ENCODE results near the gene YPEL1. TPM values are rescaled to one million over a fixed set of nuclear protein-coding genes. Genes with fewer than 3 reads are reported as not detected.

The YPEL1 gene
- total RNA-seq, 1 experiment from 2014 or later: 0.07 TPM

DNA sequence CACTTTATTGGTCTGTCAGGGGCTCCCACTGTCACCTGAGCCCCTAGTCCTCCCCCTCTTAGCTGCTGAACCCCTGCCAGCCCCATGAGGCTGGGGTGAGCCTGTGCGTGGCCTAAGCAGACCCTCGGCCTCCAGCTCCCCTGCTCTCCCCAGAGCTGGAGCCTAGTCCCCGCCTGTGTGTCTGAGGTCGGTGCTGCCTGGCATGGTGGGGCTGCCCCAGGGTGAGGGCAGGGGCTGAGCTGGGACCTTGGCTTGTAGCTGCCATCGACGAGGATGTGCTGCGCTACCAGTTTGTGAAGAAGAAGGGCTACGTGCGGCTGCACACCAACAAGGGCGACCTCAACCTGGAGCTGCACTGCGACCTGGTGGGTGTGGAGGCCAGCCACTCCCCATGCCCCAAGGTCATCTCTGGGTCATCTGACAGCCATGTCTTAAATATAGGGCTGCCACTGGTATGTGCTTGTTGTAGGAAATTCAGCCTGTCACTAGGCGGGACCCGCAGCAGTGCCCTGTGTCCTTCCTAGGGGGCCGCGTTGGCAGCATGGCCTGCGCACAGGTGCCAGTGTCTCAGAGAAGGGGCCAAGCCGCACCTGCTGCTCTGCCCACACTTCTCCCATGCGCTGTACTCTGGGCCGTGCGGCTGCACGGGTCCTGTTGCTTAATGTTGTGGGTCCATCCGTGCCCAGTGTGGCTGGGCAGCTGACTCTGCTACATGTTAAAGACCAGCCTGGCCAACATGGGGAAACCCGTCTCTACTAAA lies 48.8 kb downstream of the YPEL1 start:
- peaks cover 38% of the 10 kb centered on the region for H3K36me3 Mint-ChIP-seq (ENCODE audit: insufficient read depth, unreplicated experiment)
- no peaks in the 10 kb centered on the region for H3K4me1 Mint-ChIP-seq (ENCODE audit: insufficient read depth, unreplicated experiment)
- no peaks in the 10 kb centered on the region for H3K27me3 Mint-ChIP-seq (ENCODE audit: insufficient read depth, unreplicated experiment)
- H3K27ac Mint-ChIP-seq (ENCODE audit: low read depth, unreplicated experiment): no peak overlapping the region
- no peaks in the 10 kb centered on the region for H3K9me3 Mint-ChIP-seq (ENCODE audit: unreplicated experiment)
- TF ChIP-seq, protein P1, sequence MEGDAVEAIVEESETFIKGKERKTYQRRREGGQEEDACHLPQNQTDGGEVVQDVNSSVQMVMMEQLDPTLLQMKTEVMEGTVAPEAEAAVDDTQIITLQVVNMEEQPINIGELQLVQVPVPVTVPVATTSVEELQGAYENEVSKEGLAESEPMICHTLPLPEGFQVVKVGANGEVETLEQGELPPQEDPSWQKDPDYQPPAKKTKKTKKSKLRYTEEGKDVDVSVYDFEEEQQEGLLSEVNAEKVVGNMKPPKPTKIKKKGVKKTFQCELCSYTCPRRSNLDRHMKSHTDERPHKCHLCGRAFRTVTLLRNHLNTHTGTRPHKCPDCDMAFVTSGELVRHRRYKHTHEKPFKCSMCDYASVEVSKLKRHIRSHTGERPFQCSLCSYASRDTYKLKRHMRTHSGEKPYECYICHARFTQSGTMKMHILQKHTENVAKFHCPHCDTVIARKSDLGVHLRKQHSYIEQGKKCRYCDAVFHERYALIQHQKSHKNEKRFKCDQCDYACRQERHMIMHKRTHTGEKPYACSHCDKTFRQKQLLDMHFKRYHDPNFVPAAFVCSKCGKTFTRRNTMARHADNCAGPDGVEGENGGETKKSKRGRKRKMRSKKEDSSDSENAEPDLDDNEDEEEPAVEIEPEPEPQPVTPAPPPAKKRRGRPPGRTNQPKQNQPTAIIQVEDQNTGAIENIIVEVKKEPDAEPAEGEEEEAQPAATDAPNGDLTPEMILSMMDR (IDR thresholded peaks at IDR 0.05; ENCODE audit: unreplicated experiment): no peak
- intact Hi-C loops (cut with micrococcal nuclease): no loop called here
- ChIA-PET POLR2A (no interaction called here), CTCF (interaction anchor here (0.6 kb wide), 1 partner anchor 103 kb away, joined by 3 read pairs; no protein-coding TSS in a partner anchor)
- H3K4me3 Mint-ChIP-seq (ENCODE audit: unreplicated experiment): no peak overlapping the region
- no peak for DNase-seq (ENCODE audit: unreplicated experiment)
- no TSS peak for BruUV-seq (replicated peaks)

GRCh38 chr22:21686193-21686608 lies 49.4 kb downstream of the YPEL1 start:
- Mint-ChIP-seq H3K27ac (ENCODE audit: low read depth, unreplicated experiment) (no peak overlapping the region), H3K36me3 (ENCODE audit: insufficient read depth, unreplicated experiment) (peaks cover 31% of the 10 kb centered on the region), H3K4me1 (ENCODE audit: insufficient read depth, unreplicated experiment) (no peaks in the 10 kb centered on the region), H3K27me3 (ENCODE audit: insufficient read depth, unreplicated experiment) (no peaks in the 10 kb centered on the region), H3K4me3 (ENCODE audit: unreplicated experiment) (no peak overlapping the region), H3K9me3 (ENCODE audit: unreplicated experiment) (no peaks in the 10 kb centered on the region)
- no peak for DNase-seq (ENCODE audit: unreplicated experiment)
- TF ChIP-seq, protein P1 (IDR thresholded peaks at IDR 0.05; ENCODE audit: unreplicated experiment): no peak
- CTCF ChIA-PET: no interaction called here
- BruUV-seq (replicated peaks): no TSS peak
- POLR2A ChIA-PET: no interaction called here
- intact Hi-C loops (cut with micrococcal nuclease): no loop called here

- H3K4me3 Mint-ChIP-seq (ENCODE audit: unreplicated experiment): no peak overlapping the region
- ChIA-PET POLR2A (no interaction called here), CTCF (interaction anchor here (0.5 to 0.6 kb wide), 2 partner anchors 737 to 1516 kb away, joined by 3 read pairs; no protein-coding TSS in a partner anchor)
- DNase-seq (ENCODE audit: unreplicated experiment): no peak
- no peaks in the 10 kb centered on the region for H3K9me3 Mint-ChIP-seq (ENCODE audit: unreplicated experiment)
- no TSS peak for BruUV-seq (replicated peaks)
- no peak overlapping the region for H3K27ac Mint-ChIP-seq (ENCODE audit: low read depth, unreplicated experiment)
- no peaks in the 10 kb centered on the region for H3K4me1 Mint-ChIP-seq (ENCODE audit: insufficient read depth, unreplicated experiment)
- TF ChIP-seq, protein P1 (IDR thresholded peaks at IDR 0.05; ENCODE audit: unreplicated experiment): no peak
- intact Hi-C loops (cut with micrococcal nuclease): no loop called here
- H3K27me3 Mint-ChIP-seq (ENCODE audit: insufficient read depth, unreplicated experiment): no peaks in the 10 kb centered on the region
- peaks cover 28% of the 10 kb centered on the region for H3K36me3 Mint-ChIP-seq (ENCODE audit: insufficient read depth, unreplicated experiment)
Measured at GRCh38 chr22:21685164-21685513, 50.5 kb downstream of the YPEL1 start.

- H3K27ac Mint-ChIP-seq (ENCODE audit: low read depth, unreplicated experiment): no peak overlapping the region
- TF ChIP-seq, protein P1 (IDR thresholded peaks at IDR 0.05; ENCODE audit: unreplicated experiment): no peak
- intact Hi-C loops (cut with micrococcal nuclease): no loop called here
- CTCF ChIA-PET: interaction anchor here (0.6 kb wide), 1 partner anchor 738 kb away, joined by 3 read pairs; no protein-coding TSS in a partner anchor
- no TSS peak for BruUV-seq (replicated peaks)
- peaks cover 28% of the 10 kb centered on the region for H3K36me3 Mint-ChIP-seq (ENCODE audit: insufficient read depth, unreplicated experiment)
- no peak overlapping the region for H3K4me3 Mint-ChIP-seq (ENCODE audit: unreplicated experiment)
- DNase-seq (ENCODE audit: unreplicated experiment): no peak
- POLR2A ChIA-PET: no interaction called here
- no peaks in the 10 kb centered on the region for H3K9me3 Mint-ChIP-seq (ENCODE audit: unreplicated experiment)
- H3K4me1 Mint-ChIP-seq (ENCODE audit: insufficient read depth, unreplicated experiment): no peaks in the 10 kb centered on the region
- H3K27me3 Mint-ChIP-seq (ENCODE audit: insufficient read depth, unreplicated experiment): no peaks in the 10 kb centered on the region
Measured at GRCh38 chr22:21684492-21685163, 51.0 kb downstream of the YPEL1 start.

Data from MCF 10A (cell line).